ENCODE data around the gene LRRC9.

GRCh38 chr14:60025571-60025970 lies 105.6 kb downstream of the LRRC9 start:
- TF ChIP-seq POLR2A (IDR thresholded peaks at IDR 0.05) (no peak), CTCF (IDR thresholded peaks at IDR 0.05) (no peak)
